Stimulated activated CD4-positive, alpha-beta T cell treated with anti-CD3 and anti-CD28 coated beads, TNF-alpha, amount 100 ng/mL, for 48 hours (primary cell): ENCODE measurements around the gene DCTN3.

Source experiments
- DNase-seq, 3 donors: peaks; one replicate each; pipeline ENCODE4 v3.0.0-alpha.2; 2020; ENCODE audit warnings: low read depth in 3 of 3

Gene DCTN3

GRCh38 chr9:34590381-34591247 lies 29.7 kb downstream of the DCTN3 start:
- DNase-seq: no peak

DNA sequence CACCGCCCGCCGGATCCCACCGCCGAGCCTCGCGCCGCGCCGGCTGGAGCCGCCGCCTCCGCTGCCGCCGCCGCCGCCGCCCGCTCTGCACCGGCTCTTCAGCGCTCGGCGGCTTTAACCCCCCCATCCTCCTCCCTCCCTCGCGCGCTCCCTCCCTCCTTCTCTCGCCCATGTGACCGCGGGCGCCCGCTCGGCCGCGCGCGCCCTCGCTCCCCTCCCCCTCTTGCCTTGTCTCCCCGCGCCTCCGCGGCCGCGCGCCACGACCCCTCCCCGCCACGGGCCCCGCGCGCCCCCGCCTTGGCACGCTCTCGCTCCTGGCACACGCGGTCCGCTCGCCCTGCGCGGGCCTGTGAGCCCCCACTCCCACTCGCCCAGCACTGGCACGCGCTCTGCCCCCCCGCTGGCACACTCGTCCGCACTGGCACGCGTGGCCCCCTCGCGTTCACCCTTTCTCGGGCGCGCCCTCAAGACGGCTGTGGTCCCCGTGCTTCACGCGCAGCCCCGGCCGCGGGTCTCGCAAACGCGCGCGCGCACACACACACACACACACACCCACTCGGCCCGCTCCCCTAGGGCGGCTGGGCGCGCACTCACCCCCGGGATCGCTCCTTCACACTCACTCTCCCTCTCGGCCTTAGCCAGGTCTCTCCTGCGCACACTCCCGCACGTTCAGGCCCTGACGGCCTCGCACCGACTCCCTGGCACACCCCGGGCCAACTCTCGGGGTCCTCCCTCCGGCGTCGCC lies 30.5 kb downstream of the DCTN3 start, which contains the start of gene CNTFR:
TSS of gene CNTFR (minus strand) at position 89 of the 745 bp plus-strand sequence. CDS start 20,743 bp downstream, outside the sequence.
- peak in 1 of 3 donors; percentile 17 for DNase-seq

DNA sequence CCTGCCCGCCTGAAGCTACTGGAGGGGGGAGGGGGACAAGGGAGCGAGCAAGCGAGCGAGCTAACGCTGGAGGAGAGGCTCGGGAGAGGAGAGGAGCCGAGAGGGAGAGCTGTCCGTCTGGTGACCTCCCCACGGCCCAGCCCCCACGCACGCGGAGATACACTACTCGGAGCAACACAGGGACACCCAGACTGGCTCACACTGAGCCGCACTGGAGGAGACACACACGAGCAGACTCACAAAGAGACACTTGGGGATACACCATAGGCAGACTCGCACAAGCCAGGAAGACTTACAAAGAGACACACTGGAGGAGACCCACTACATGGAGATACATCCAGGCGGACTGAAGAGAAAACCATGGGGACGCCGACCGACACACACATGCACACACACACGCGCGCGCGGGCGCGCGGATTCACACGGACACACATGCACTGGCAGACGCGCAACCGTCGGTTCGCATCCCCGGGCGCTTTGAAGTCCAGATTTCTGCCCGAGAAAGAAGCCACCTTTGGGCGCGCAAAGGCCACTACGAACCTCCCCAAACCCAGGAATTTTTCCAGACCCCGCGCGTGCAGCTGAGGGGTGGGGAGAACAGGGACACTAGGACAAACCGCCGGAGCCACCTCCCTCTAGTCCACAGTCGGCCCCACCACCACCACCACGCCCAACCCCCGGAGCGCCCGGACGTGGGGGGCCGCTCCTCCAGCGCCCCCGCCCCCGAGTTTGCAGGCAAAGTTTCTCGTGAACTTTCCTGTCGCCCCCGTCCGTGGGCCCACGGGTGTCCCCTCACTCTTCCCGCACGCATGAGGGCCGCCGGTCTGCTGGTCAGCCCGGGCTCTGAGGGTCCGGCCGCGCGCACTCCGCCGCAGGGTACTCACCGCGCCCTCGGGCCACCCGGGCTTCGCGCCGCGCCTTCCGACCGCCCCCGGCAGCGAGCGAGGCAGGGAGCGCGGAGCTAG lies 31.3 kb downstream of the DCTN3 start:
- DNase-seq: no peak

DNA sequence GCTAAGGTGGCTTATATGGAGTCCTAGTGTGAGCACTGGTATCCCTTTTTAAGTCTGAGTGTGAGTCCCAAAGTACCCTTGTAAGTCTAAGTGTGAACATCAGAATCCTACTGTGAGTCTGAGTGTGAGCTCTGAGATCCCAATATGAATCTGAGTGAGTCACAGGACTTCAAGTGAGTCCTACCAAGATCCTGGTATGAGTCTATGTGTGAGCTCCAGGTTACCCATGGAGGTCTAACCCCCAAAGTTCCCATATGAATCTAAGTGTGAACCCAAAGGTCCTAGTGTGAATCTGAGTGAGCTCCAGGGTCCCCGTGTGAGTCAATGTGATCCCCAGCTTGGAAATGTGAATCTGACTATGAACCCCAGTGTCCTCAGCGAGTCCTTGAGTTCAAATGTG lies 33.0 kb downstream of the DCTN3 start:
- no peak for DNase-seq

DNA sequence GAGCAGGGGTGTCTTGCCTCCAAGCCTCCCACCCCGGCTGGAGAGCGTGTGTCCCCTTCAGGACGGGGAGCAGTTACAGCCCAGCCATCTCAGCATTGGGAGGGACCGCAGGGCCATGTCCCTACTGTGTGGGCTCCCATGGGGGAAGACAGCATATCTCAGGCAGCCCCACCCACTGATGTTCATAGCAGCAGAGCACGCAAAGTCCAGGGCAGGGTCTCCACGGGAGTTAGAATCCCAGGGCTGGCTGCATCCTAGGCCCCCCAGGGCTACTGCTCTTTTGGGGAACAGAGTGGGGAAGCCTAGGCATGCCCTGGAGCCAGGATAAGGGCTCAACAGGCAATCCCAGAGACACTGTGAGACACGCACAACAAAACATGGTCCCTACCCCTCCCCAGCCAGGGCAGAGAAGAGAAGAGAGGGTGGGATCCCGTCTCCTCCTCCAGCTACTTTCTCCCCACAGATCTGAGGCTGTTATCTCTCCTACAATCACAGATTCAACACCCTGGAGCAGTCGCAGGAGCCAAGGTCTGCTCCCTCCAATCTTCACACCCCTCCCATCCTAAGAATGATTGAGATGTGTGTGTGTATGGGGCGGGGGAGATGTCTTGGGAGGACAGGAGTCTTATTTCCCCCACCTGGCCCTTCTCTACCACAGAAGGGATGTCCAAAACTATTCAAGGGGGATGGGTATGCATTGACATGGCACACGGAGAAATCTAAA lies 34.2 kb downstream of the DCTN3 start:
- DNase-seq: no peak

DNA sequence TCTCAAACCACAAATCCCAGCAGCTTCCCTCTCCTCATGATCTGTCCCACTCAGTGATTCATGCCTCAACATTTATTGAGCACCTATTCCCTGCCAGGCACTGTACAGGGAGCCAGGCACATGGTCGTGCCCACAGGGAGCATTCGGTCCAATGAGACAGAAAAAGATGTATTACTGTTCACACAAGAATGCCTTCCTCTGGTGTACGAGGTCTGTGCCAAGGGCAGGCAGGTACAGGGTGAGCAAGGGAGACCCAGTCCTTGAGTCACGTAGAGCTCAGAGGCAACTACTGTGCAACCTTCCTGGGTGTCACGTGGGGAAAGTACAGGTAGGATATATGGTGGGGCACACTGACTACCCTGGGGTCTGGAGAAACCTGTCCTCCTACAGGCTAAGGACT lies 35.3 kb downstream of the DCTN3 start:
- no peak for DNase-seq

GRCh38 chr9:34582787-34583186 lies 37.5 kb downstream of the DCTN3 start:
- DNase-seq: no peak

- no peak for DNase-seq
Measured at GRCh38 chr9:34581318-34581717, 39.0 kb downstream of the DCTN3 start.

DNA sequence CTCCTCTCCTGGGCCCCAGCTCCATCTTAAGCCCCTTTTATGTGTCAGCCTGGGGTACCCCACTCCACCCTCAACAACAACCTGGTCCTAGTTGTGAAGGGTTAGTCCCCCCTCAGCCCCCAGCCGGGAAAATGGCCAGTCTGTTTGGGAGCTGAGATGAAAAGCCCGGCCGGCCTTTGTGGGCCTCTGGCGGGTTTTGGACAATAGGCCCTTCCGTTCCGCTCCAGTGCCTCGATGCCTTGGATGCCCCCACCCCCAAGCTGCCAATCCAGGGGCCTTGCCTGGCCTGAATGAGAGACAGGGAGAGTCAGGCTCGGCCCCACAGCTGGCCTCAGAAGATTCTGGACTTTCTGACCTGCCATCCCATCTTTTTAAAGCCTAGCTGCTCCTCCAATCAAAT lies 39.9 kb downstream of the DCTN3 start:
- no peak for DNase-seq

DNA sequence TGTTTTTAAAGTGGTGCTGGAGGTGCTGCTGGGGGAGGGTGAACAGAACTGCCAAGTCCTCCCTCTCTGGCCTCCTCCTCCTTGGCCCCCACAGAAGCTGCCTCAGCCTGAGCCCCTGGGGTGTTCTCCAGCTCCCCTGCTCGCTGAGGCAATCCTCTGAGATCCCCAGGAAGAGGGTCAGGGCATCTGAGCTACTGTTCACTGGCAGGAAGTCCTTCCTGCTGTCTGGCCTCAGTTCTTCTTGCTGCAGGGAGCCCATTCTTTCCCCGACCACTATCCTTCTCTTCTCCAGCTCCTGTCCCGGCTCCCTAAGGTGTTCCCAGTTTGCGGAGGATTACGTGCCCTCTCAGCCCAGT lies 40.5 kb downstream of the DCTN3 start:
- no peak for DNase-seq

DNA sequence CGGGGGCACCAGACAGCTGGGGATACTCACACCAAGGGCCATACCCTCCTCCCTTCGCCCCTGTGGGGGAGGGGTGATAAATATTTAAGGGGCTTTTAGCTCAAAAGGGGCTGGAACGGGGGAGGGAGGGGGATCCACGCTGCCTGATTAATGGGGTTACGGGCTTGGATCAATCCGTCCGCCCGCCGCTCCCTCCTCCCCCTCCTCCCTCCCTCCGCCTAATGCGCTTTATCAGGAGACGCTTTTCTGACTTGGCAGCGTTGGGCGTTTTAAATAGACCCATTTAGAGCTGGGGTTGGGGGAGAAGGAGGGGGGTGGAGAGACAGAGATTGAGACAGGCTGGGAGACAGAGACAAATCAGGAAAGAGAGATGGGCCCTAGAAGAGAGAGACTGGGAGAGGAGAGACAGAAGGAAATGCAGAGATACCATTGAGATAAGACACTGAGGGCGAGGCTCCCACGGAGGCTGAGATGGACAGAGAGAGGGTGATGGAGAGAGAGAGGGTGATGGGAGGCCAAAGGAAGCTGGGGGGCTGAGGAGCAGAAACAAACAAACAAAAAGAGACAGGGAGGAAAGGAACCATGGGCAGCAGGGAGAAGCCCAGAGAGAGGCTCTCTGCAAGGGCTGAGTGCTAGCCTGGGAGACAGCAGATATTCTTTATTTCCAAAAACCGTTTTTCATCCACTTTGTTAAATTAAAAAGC lies 41.0 kb downstream of the DCTN3 start:
- DNase-seq: no peak

GRCh38 chr9:34578241-34579103 lies 41.8 kb downstream of the DCTN3 start:
- no peak for DNase-seq

DNA sequence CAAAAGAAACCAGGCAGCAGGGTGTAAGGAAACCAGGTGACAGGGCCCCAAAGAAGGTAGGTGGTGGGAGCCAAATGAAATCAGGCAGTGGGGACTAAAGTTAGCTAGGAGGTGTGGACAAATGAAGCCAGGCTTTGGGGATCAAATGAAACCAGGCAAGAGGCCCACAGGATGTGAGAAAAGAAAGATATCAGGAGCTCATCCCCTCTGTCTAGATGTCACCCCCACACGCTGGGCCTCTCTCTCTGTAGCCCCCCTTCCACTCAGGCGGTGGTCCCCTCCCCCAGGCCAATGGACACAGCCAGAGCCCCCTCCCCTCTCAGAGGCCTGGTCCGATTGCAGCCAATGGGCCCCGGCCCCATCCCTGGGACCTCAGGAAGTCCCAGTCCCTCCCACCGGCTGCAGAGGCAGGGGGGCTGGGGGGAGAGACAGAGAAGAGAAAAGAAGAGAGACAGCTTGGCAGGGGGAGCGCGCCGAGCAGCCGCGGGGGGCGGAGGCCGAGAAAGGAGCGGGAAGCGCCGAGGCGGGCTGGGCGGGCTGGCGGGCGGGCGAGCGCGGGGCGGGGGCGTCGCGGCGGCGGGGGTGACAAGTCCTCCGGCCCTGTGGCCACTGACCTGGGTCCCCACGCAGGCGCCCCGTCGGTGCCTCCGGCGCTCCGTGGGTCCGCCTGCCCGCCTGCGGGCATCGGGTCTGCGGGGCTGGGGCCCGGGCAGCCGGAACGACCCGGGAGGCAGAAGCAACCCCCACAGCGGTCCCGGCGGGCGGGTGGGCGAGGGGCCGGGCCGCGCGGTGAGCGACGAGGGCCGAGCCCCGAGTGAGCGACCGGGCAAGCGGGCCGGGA lies 42.7 kb downstream of the DCTN3 start:
- DNase-seq: no peak

- DNase-seq: no peak
Measured at GRCh38 chr9:34576597-34577399, 43.5 kb downstream of the DCTN3 start.

GRCh38 chr9:34575862-34576596 lies 44.3 kb downstream of the DCTN3 start:
- no peak for DNase-seq

- no peak for DNase-seq
Measured at GRCh38 chr9:34575241-34575640, 45.1 kb downstream of the DCTN3 start.

DNA sequence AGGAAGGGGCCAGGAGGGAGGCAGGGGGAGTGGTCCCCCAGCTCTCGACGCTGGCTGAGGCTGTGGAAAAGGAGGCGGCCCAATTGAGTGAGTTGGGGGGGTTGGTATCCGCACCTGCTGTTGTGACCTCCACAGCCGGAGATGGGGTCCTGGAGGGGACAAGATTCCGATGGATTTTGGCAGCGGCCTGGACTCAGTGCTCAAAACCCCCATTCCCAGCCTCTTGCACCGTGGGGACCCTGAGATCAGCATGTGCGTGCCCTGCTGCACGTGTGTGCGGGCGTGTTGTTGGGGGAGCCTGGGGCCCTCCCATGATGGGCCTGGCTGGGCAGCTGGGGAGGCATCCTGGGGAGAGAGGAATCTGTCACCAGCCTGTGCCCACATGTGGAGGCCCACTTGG lies 45.7 kb downstream of the DCTN3 start:
- DNase-seq: no peak
